ENCODE data around the gene GMDS. TPM values are rescaled to one million over a fixed set of nuclear protein-coding genes. Genes with fewer than 3 reads are reported as not detected.

Gene GMDS
- total and polyA plus RNA-seq, 2 of the 4 experiments (the other 2 are of a cell fraction) = 7.3 to 21.9 TPM

GRCh38 chr6:2181567-2181966, 63.8 kb downstream of the GMDS start:
- dilution Hi-C loops (cut with HindIII; ENCODE audit: low sequenced_read_pairs, unreplicated experiment) (no loop called here), in situ Hi-C loops (cut with MboI; ENCODE audit: low sequenced_read_pairs) (loop anchor here (10.0 kb wide), 1 partner anchor 577 kb away; the partner anchor contains the start of gene FOXC1), intact Hi-C loops (cut with micrococcal nuclease) (loop anchor here (10.0 kb wide), 1 partner anchor 453 kb away; no protein-coding TSS in a partner anchor)
- Histone ChIP-seq H2BK20ac (ENCODE audit: low read depth, low read length) (no peak overlapping the region), H2BK120ac (ENCODE audit: low read depth, low read length) (no peak overlapping the region), H4K20me1 (ENCODE audit: insufficient read depth, low read length) (no peaks in the 10 kb centered on the region; the same call in 1 of the 2 replicates), H3K18ac (ENCODE audit: low read depth, low read length) (no peak overlapping the region), H4K91ac (ENCODE audit: insufficient read depth, low read depth, low read length) (no peak overlapping the region), H3K36me3 (ENCODE audit: control insufficient read depth, insufficient read depth, low read length) (no peaks in the 10 kb centered on the region), H3K4me1 (ENCODE audit: control insufficient read depth, insufficient read depth, low read length) (peaks cover 2% of the 10 kb centered on the region), H2AK5ac (ENCODE audit: low read depth, low read length) (no peak overlapping the region), H3K9me3 (ENCODE audit: control insufficient read depth, insufficient read depth, low read length) (peaks cover 4% of the 10 kb centered on the region; the same call in 1 of the 2 replicates), H3K27ac (ENCODE audit: insufficient read depth, low read length) (no peak overlapping the region), H2AK9ac (replicated peaks; ENCODE audit: low read depth, low read length, poor library complexity) (no peak overlapping the region), H3K56ac (ENCODE audit: extremely low read depth, insufficient read depth, low read length) (no peak overlapping the region), H2BK5ac (ENCODE audit: low read depth, low read length, poor library complexity, severe bottlenecking) (no peak overlapping the region), H3K4me3 (ENCODE audit: insufficient read depth, low read depth, low read length) (no peak overlapping the region), H3K9me1 (ENCODE audit: insufficient read depth, low read length) (no peaks in the 10 kb centered on the region), H3K14ac (replicated peaks; ENCODE audit: low read depth, low read length) (no peak overlapping the region), H3K4ac (ENCODE audit: low read depth, low read length) (no peak overlapping the region), H3K23ac (ENCODE audit: low read depth, low read length) (no peak overlapping the region), H3K9ac (ENCODE audit: low read depth, low read length) (no peak overlapping the region), H3K4me2 (ENCODE audit: low read depth, low read length) (no peak overlapping the region), H2BK15ac (ENCODE audit: low read depth, low read length) (no peak overlapping the region), H3K27me3 (ENCODE audit: control insufficient read depth, insufficient read depth, low read length) (no peaks in the 10 kb centered on the region), H3K79me1 (ENCODE audit: low read depth in 1 of 2, low read length in 2 of 2) (peaks cover 3 to 20% of the 10 kb centered on the region in 2 experiments; a peak in 2 of 4 replicates), H4K8ac (ENCODE audit: low read depth in 2 of 2, low read length in 2 of 2) (no peak overlapping the region), H2AFZ (replicated peaks; ENCODE audit: low read length, poor library complexity) (no peak overlapping the region), H4K5ac (ENCODE audit: low read depth, low read length) (no peak overlapping the region)
- no TSS peak for BruUV-seq (replicated peaks)
- ChIA-PET POLR2A (ENCODE audit: unreplicated experiment) (no interaction called here), CTCF (no interaction called here)
- no peak for ATAC-seq (ENCODE audit: low read depth)
- no peak for DNase-seq
- WGBS, 2 experiments (ENCODE audit: extremely low coverage in 2 of 2, insufficient read length in 1 of 2) = no CpG with 5 or more reads among the region's 2 CpGs
- no peak for TF ChIP-seq ELK1 (IDR thresholded peaks at IDR 0.05; ENCODE audit: borderline replicate concordance, low read depth, low read length)
- TF ChIP-seq MAFK (IDR thresholded peaks at IDR 0.05; ENCODE audit: low read depth, low read length) = no peak
- no peak for TF ChIP-seq CEBPB (IDR thresholded peaks at IDR 0.05; ENCODE audit: low read depth, low read length)
- no peak for TF ChIP-seq NFE2L2 (IDR thresholded peaks at IDR 0.05; ENCODE audit: low read depth, low read length)
- no peak for TF ChIP-seq RFX5 (IDR thresholded peaks at IDR 0.05; ENCODE audit: low read depth, low read length)
- TF ChIP-seq MAZ (IDR thresholded peaks at IDR 0.05; ENCODE audit: borderline replicate concordance, low read depth, low read length) = no peak
